IMR-90 (cell line): ENCODE measurements around the gene PTPN4. TPM values are rescaled to one million over a fixed set of nuclear protein-coding genes. Genes with fewer than 3 reads are reported as not detected.

Source experiments
- ATAC-seq: fragments of 200-7000 bp; cut with Tn5 transposase; 2 replicates; pipeline ENCODE4 v1.9.1; 2020; ENCODE audit warnings: low read depth, mild to moderate bottlenecking, moderate library complexity
- BruUV-seq: library from RNA; stranded (reverse); fragments of 400-500 nt; replicated peaks from 2 replicates; lab custom pipeline; 2021; lab: Mats Ljungman, UMichigan
- CTCF ChIA-PET: fragments of 300-600 bp; formaldehyde crosslinking; extraction: SDS; loops from one replicate; lab custom pipeline; 2021; ENCODE audit warnings: antibody characterized with exemption; lab: Yijun Ruan, JAX
- POLR2A ChIA-PET: fragments of 300-600 bp; sonication (Branson Sonifier 250); formaldehyde crosslinking; loops from one replicate; lab custom pipeline; 2022; ENCODE audit warnings: antibody characterized with exemption; ENCODE audit not compliant: unreplicated experiment; lab: Charles Lee
- DNase-seq: peaks from one replicate; pipeline ENCODE4 v3.0.0; 2013
- H2AFZ ChIP-seq: replicated peaks from 2 replicates; pipeline ENCODE3; 2013; ENCODE audit warnings: low read length, mild to moderate bottlenecking; ENCODE audit not compliant: poor library complexity
- H2AK5ac ChIP-seq: 2 replicates; pipeline ENCODE4 v1.6.1; 2013; ENCODE audit warnings: low read depth, low read length, inconsistent platforms
- H2AK9ac ChIP-seq: replicated peaks from 2 replicates; pipeline ENCODE3; 2013; ENCODE audit warnings: mild to moderate bottlenecking, low read depth, low read length, moderate library complexity; ENCODE audit not compliant: poor library complexity
- H2BK120ac ChIP-seq: 2 replicates; pipeline ENCODE4 v1.6.1; 2013; ENCODE audit warnings: low read depth, low read length, inconsistent platforms
- H2BK15ac ChIP-seq: 3 replicates; pipeline ENCODE4 v1.6.1; 2013; ENCODE audit warnings: low read depth, low read length, inconsistent platforms
- H2BK20ac ChIP-seq: 2 replicates; pipeline ENCODE4 v1.6.1; 2013; ENCODE audit warnings: low read depth, mild to moderate bottlenecking, inconsistent platforms, low read length, moderate library complexity
- H2BK5ac ChIP-seq: 2 replicates; pipeline ENCODE4 v1.6.1; 2013; ENCODE audit warnings: mild to moderate bottlenecking, low read depth, low read length, inconsistent platforms; ENCODE audit not compliant: poor library complexity, severe bottlenecking
- H3K14ac ChIP-seq: replicated peaks from 2 replicates; pipeline ENCODE4 v1.6.1; 2013; ENCODE audit warnings: low read depth, low read length, inconsistent platforms
- H3K18ac ChIP-seq: 2 replicates; pipeline ENCODE4 v1.6.1; 2013; ENCODE audit warnings: low read depth, low read length, control low read depth
- H3K23ac ChIP-seq: 2 replicates; pipeline ENCODE4 v1.6.1; 2013; ENCODE audit warnings: low read depth, low read length, inconsistent platforms
- H3K27ac ChIP-seq: 2 replicates; pipeline ENCODE4 v1.5.1; 2013; ENCODE audit warnings: mild to moderate bottlenecking, control low read depth, low read length; ENCODE audit not compliant: insufficient read depth
- H3K27me3 ChIP-seq: 2 replicates; pipeline ENCODE4 v1.6.1; 2013; ENCODE audit warnings: low read length; ENCODE audit not compliant: control insufficient read depth, insufficient read depth
- H3K36me3 ChIP-seq: 2 replicates; pipeline ENCODE4 v1.6.1; 2013; ENCODE audit warnings: low read length, mixed read lengths; ENCODE audit not compliant: control insufficient read depth, insufficient read depth
- H3K4ac ChIP-seq: 2 replicates; pipeline ENCODE4 v1.6.1; 2013; ENCODE audit warnings: low read depth, low read length, inconsistent platforms
- H3K4me1 ChIP-seq: 2 replicates; pipeline ENCODE4 v1.6.1; 2013; ENCODE audit warnings: low read length, mixed read lengths; ENCODE audit not compliant: control insufficient read depth, insufficient read depth
- H3K4me2 ChIP-seq: 2 replicates; pipeline ENCODE4 v1.6.1; 2013; ENCODE audit warnings: low read depth, mild to moderate bottlenecking, control low read depth, low read length, moderate library complexity
- H3K4me3 ChIP-seq: 2 replicates; pipeline ENCODE4 v1.5.1; 2013; ENCODE audit warnings: low read depth, mild to moderate bottlenecking, control low read depth, low read length, moderate library complexity; ENCODE audit not compliant: insufficient read depth
- H3K56ac ChIP-seq: 2 replicates; pipeline ENCODE4 v1.6.1; 2013; ENCODE audit warnings: low read length, inconsistent platforms; ENCODE audit not compliant: insufficient read depth; ENCODE audit errors: extremely low read depth
- H3K79me1 ChIP-seq, 2 experiments: 2 replicates each; pipeline ENCODE4 v1.6.1; 2013; ENCODE audit warnings: low read length in 2 of 2, inconsistent platforms in 1 of 2, low read depth in 1 of 2
- H3K9ac ChIP-seq: 2 replicates; pipeline ENCODE4 v1.6.1; 2013; ENCODE audit warnings: low read depth, low read length, control low read depth
- H3K9me1 ChIP-seq: 2 replicates; pipeline ENCODE4 v1.6.1; 2013; ENCODE audit warnings: low read length, inconsistent platforms; ENCODE audit not compliant: insufficient read depth
- H3K9me3 ChIP-seq: 2 replicates; pipeline ENCODE4 v1.6.1; 2013; ENCODE audit warnings: low read length; ENCODE audit not compliant: control insufficient read depth, insufficient read depth
- H4K20me1 ChIP-seq: 2 replicates; pipeline ENCODE4 v1.6.1; 2013; ENCODE audit warnings: low read length, inconsistent platforms; ENCODE audit not compliant: insufficient read depth
- H4K5ac ChIP-seq: 2 replicates; pipeline ENCODE4 v1.6.1; 2013; ENCODE audit warnings: mild to moderate bottlenecking, low read depth, low read length, control low read depth
- H4K8ac ChIP-seq, 2 experiments: 2 replicates each; pipeline ENCODE4 v1.6.1; 2013; ENCODE audit warnings: low read depth in 2 of 2, low read length in 2 of 2, control low read depth in 1 of 2, inconsistent platforms in 1 of 2
- H4K91ac ChIP-seq: 2 replicates; pipeline ENCODE4 v1.6.1; 2013; ENCODE audit warnings: low read depth, low read length, inconsistent platforms; ENCODE audit not compliant: insufficient read depth
- ELK1 ChIP-seq: fragments of 150-350 bp; IDR thresholded peaks from 2 replicates; pipeline ENCODE4 v1.6.1; 2016; ENCODE audit warnings: low read depth, mild to moderate bottlenecking, low read length, moderate library complexity, borderline replicate concordance
- SMC3 ChIP-seq: fragments of 150-350 bp; IDR thresholded peaks from 2 replicates; pipeline ENCODE4 v1.6.1; 2016; ENCODE audit warnings: low read depth, mild to moderate bottlenecking, antibody characterized with exemption, low read length, moderate library complexity
- USF2 ChIP-seq: fragments of 150-350 bp; IDR thresholded peaks from 2 replicates; pipeline ENCODE4 v1.6.1; 2017; ENCODE audit warnings: mild to moderate bottlenecking, antibody characterized with exemption, low read length, low read depth
- WGBS, 2 experiments: methylation state at CpG; one replicate each; pipeline versions ENCODE4 v1.1.5 to v1.1.7; 2013; ENCODE audit warnings: missing lambda C conversion rate in 2 of 2; ENCODE audit not compliant: insufficient read length in 1 of 2; ENCODE audit errors: extremely low coverage in 2 of 2; 5-methylcytosine and 5-hydroxymethylcytosine counted together
- dilution Hi-C: fragments of 300-500 bp; cut with HindIII; formaldehyde crosslinking; loops from one replicate; pipeline ENCODE4 v1.14.3; 2018; ENCODE audit warnings: low sequenced_read_pairs; ENCODE audit not compliant: unreplicated experiment
- in situ Hi-C: fragments of 300-500 bp; cut with MboI; formaldehyde crosslinking; loops from 3 replicates; pipeline ENCODE4 v1.14.3; 2019; ENCODE audit warnings: low sequenced_read_pairs, inconsistent platforms, mixed read lengths
- intact Hi-C: fragments of 100-400 bp; cut with micrococcal nuclease; formaldehyde crosslinking; loops from 2 replicates; pipeline ENCODE4 v1.10.0; 2022
- polyA plus RNA-seq, 3 experiments: library from polyadenylated mRNA; depleted of rRNA; stranded (reverse); fragments of >200 nt; gene quantifications; 2 replicates each; pipeline ENCODE4 v1.2.3, GENCODE V29; 2012; ENCODE audit warnings: low replicate concordance in 1 of 3
- total RNA-seq: library from RNA; depleted of rRNA; stranded (reverse); fragments of >200 nt; gene quantifications from 2 replicates; pipeline ENCODE4 v1.2.3, GENCODE V29; 2012

Gene PTPN4
- total and polyA plus RNA-seq, 2 of the 4 experiments (the other 2 are of a cell fraction), result 2.9 to 19.2 TPM

- ChIA-PET CTCF (no interaction called here), POLR2A (no interaction called here)
- H2BK15ac ChIP-seq, result no peak overlapping the region
- H3K14ac ChIP-seq, result no peak overlapping the region
- no peak overlapping the region for H3K18ac ChIP-seq
- H3K36me3 ChIP-seq, result no peaks in the 10 kb centered on the region
- H4K5ac ChIP-seq, result no peak overlapping the region
- dilution Hi-C loops (no loop called here), in situ Hi-C loops (no loop called here), intact Hi-C loops (no loop called here)
- H3K9me3 ChIP-seq, result no peaks in the 10 kb centered on the region
- H3K4me1 ChIP-seq, result no peaks in the 10 kb centered on the region
- H3K9ac ChIP-seq, result no peak overlapping the region
- H3K9me1 ChIP-seq, result no peaks in the 10 kb centered on the region
- no peak overlapping the region for H3K4me3 ChIP-seq
- no peak overlapping the region for H3K23ac ChIP-seq
- H3K27ac ChIP-seq, result no peak overlapping the region
- H4K20me1 ChIP-seq, result no peaks in the 10 kb centered on the region
- no peak overlapping the region for H2AFZ ChIP-seq
- BruUV-seq, result no TSS peak
- WGBS, 2 experiments, result 100% methylated on average over 2 of the region's 15 CpGs; no CpG with 5 or more reads in 1 of the 2 experiments
- H2AK5ac ChIP-seq, result no peak overlapping the region
- H4K91ac ChIP-seq, result no peak overlapping the region
- no peak overlapping the region for H3K4ac ChIP-seq
- DNase-seq, result no peak
- no peaks in the 10 kb centered on the region for H3K27me3 ChIP-seq
- TF ChIP-seq USF2 (no peak), SMC3 (no peak), ELK1 (no peak)
- no peak overlapping the region for H2BK5ac ChIP-seq
- H2AK9ac ChIP-seq, result no peak overlapping the region
- ATAC-seq, result no peak
- no peak overlapping the region for H2BK20ac ChIP-seq
- H3K79me1 ChIP-seq, result peaks cover 10 to 11% of the 10 kb centered on the region in 2 experiments; a peak in 3 of 4 replicates
- no peak overlapping the region for H3K4me2 ChIP-seq
- no peak overlapping the region for H2BK120ac ChIP-seq
- no peak overlapping the region for H4K8ac ChIP-seq
- no peak overlapping the region for H3K56ac ChIP-seq
Observed at GRCh38 chr2:120029672-120030640, 270.2 kb downstream of the PTPN4 start.
